GM18511 (cell line): ENCODE data around the gene MEIOC.

Experiments
- ATAC-seq: cut with Tn5 transposase; IDR thresholded peaks from one replicate; pipeline ENCODE4 v1.9.1; 2021; ENCODE audit warnings: mild to moderate bottlenecking, moderate library complexity; ENCODE audit not compliant: unreplicated experiment

The MEIOC gene

DNA sequence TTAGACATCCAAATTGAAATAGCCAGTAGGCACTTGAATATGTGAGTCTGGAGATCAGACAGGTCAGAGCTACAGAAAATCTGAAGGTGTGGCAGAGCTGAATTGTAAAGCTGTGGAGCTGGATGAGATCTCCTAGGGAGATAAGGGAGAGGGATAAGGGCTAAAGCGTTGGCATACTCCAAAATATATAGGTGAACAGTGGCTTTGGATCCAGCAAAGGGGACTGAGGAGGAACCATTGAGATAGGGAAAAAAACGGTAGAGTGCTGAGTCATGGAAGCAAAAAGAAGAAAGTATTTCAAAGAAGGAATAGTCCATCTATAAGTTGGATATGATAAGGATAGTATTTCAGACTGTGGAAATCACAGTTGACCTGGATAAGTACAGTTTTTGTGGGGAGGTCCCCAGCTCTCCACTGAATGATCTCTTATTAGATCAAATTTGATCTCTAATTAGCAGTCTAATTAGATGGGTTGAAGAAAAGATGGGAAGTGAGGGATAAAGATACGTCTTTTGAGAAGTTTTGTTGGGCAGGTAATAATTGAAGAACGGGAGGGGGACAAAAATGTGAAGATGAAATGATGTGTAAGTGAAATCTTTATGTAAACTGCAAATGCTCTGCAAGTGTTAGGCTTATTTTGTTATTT is 51.6 kb downstream of the MEIOC start:
- no peak for ATAC-seq

DNA sequence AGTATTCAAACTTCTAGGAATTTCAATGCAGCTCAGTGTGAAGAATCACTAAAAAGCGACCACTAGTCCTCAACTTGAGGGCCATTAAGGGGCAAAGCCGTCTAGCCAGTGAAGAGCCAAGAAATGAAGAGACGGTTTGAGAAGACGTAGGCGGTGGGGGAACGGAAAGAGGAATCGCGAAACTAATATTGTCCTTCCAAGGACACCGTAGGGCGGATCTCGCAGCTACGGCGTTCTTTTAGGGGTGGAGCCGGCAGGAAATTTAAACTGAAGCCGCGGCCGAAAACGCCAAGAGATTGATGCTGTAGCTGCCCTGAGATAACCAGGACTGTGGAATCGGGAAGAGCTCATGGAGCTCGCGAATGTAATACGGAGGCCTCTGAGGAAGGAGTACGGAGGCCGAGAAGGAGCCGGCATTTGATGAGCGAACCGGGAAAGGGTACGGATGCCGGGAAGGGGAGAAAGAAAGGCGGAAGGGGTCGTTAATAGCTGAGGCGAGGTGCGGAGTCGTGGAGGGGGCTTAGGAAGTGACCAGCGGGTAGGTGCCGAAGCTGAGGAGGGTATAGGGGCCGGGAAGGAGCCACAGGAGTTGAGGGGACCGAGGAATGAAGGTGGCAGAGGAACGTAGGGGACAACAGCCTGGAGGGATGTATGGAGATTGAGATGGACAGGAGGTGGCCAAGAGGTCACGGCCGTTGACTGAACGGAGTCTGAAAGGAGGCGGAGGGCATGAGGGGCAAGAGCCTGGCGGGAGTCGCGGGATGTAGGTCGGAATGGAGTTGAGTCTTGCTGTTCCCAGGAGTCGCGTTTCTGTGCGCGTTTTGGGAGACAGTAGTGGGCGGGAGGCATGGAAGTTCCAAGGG is 52.4 kb downstream of the MEIOC start, which contains the start of gene DBF4B:
Gene DBF4B, plus strand, starts transcription at position 265 of the 863 bp plus-strand sequence. Its CDS starts 156 bp downstream, at position 421.
- no peak for ATAC-seq

DNA sequence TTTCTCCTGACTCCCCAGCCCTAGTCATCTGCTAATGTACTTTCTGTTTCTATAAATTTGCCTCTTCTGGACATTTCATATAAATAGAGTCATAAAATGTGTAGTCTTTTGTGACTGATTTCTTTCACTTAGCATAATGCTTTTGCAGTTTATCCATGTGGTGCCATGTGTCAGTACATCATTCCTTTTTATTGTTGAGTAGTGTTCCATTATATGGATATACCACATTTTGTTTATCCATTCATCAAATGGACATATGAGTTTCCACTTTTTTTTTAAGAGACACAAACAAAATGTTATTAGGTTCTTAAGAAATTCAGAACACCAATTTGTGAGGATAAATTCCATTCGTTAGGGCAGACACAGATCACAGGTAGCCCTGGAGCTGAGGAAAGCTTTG is 63.2 kb downstream of the MEIOC start:
- no peak for ATAC-seq

- no peak for ATAC-seq
Measured at GRCh38 chr17:44722254-44722653, 66.0 kb downstream of the MEIOC start.
